GM11168 (cell line): ENCODE results near the gene GALNT13.

Experiments used
- in situ Hi-C: fragments of 300-500 bp; cut with MboI; formaldehyde crosslinking; loops from one replicate; pipeline ENCODE4 v1.12.0; 2022; ENCODE audit warnings: low sequenced_read_pairs; ENCODE audit not compliant: unreplicated experiment

GALNT13 gene

DNA sequence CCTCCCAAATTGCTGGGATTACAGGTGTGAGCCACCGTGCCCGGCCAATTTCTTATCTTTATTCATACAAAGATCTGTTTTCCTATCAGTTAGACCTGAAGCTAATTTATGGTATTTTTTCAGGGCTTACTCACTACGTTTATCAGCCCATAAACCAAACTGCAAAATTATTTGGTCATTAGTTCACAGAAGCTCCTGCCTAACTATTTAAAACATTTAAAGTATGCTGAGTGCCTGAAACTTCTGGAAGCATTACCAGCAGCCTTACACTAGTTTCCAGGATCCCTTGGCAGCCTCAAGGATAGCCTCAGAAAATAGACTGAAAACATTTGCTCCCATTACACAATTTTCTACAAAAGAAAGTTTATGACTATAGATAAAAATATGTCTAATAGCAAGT is 68.8 kb downstream of the GALNT13 start:
- in situ Hi-C loops: no loop called here

- in situ Hi-C loops: no loop called here
These were observed 73.1 kb downstream of the GALNT13 start for GRCh38 chr2:153944800-153945199.

DNA sequence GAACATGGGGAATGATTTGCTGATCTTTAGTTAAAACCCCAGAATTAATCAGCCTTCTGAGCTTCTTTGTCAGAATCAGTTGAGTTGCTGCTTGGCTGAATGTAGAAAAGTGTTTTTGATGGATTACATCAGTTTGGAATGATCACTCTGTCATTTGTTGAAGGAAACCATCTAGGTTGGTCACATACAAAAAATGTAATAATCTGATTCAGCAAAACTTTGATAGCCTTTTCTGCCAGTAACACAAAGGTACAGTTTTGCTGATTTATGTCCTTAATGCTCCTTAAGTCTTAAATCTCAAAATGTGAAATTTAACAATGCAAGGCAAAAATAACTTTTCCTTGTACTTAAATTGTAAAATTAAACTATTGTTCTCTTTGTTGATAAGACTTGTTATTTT is 74.3 kb downstream of the GALNT13 start:
- in situ Hi-C loops: no loop called here

GRCh38 chr2:153953761-153954160 is 82.0 kb downstream of the GALNT13 start:
- in situ Hi-C loops: no loop called here

DNA sequence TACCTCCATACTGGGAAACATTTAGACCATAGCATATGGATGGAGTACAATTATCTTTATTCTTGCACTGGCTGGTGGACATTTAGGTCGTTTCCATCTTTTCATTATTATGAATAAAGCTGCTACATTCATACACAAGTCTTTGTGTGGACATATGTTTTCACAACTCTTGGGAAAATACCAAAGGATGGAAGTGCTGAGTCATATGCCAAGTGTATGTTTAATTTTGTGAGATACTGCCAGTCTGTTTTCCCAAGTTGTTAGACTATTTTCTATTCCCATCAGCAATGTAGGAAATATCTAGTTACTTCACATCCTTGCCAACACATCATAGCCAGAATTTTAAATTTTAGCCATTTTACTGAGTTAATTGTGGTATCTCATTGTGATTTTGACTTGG is 91.5 kb downstream of the GALNT13 start:
- in situ Hi-C loops: no loop called here

DNA sequence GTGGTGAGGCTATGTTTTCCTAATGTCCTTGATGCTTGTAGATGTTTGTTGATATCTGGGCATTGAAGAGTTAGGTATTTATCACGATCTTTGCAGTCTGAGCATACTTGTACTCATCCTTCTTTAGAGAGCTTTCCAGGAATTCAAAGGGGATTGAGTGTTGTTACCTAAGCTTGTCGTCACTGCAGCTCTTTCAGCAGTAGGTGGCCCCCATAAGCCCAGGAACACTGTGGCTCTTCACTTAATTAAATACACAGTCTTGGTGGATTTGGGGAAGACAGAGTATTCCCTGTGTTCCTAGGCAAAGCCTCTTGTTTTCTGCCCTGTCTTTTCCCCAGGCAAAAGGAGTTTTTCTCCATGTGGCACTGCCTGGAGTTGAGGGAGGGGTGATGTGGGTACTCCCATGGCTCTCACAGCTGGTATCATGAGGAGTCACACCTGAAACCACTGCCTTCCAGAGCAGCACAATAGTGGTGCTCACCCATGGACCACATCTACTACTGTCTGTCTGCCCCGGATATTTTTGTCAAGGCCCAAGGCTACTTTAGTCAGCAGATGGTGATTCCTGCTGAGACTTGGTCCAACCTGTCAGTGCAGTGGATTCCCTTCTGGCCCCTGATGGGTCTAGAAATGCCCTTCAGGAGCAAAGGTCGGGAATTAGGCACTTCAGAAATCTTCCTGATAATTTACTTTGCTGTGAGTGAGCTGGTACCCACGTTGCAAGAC is 95.7 kb downstream of the GALNT13 start:
- in situ Hi-C loops: no loop called here

DNA sequence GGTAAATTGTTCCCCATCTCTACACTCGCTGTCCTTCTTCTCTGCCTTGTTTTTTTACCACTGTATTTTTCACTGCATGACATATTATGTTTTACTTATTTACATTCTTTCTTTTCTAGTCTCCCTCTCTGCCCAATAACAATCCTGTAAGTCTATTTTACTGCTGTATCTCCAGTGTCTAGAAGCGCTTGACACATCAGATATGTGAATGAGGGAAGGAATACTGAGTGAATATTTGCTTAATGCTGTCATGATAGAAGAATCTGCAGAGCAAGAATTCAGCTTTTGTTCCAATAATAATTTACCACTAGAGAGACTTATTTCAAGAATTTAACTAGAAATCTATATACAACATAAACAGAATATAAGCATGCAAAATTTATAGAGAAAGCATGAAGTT is 99.5 kb downstream of the GALNT13 start:
- in situ Hi-C loops: no loop called here

- in situ Hi-C loops: no loop called here
These were observed 100.1 kb downstream of the GALNT13 start for GRCh38 chr2:153971855-153972254.

- in situ Hi-C loops: no loop called here
These were observed 100.7 kb downstream of the GALNT13 start for GRCh38 chr2:153972412-153972811.

GRCh38 chr2:153986488-153987229 is 114.9 kb downstream of the GALNT13 start:
- in situ Hi-C loops: no loop called here

- in situ Hi-C loops: no loop called here
These were observed 119.0 kb downstream of the GALNT13 start for GRCh38 chr2:153990771-153991170.

- in situ Hi-C loops: no loop called here
These were observed 141.8 kb downstream of the GALNT13 start for GRCh38 chr2:154013514-154013913.

DNA sequence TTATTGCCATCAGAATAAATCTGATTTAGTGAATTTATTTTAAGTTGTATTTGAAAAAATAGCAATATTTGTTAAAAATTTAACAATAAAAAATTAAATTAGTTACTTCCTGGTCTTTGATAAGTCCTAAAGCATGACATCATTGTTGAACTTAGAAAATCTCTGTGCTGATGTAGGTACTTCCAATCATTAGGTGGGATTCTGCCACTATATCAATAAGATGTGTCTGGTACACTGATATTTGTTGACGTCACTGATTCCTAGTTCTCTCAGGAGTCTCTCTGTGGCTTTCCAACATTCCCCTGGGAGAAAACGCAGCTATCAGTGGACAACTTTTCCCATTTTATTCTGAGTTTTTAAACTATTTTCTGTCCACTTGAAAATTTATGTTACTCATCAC is 143.5 kb downstream of the GALNT13 start:
- in situ Hi-C loops: no loop called here

- in situ Hi-C loops: no loop called here
These were observed 157.8 kb downstream of the GALNT13 start for GRCh38 chr2:154029504-154029903.

DNA sequence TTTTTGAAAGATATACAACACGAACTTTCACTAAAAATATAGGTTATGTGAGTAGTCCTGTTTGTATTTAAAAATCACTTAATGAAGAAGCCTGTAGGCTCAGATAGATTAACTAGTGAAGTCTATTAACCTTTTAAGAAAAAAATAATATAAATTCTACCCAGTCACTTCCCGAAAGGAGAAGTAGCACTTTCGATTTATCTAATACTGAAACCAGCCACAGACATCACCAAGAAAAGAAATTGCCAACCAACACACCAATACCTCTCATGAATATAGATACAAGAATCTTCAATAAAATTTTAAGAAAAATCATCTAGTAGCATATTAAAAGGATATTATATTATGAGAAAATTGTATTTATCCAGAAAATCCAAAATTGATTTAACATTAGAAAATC is 160.5 kb downstream of the GALNT13 start:
- in situ Hi-C loops: no loop called here

DNA sequence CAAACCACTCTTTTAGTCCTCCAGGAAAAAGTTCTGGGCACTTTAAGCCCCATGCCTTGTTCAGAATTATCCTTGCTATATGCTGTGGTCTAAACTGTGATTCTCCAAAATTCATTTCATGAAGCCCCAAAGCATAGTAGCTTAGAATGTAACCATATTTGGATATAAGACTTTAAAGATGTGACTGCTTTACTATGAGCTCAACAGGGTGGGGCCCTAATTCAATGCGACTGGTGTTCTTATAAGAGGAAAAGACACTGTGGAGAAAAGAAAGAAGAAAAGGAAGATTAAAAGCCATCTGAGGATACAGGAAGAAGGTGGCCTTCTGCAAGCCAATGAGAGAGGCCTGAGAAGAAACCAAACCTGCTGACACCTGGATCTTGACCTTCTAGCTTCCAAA is 174.8 kb downstream of the GALNT13 start:
- in situ Hi-C loops: no loop called here

GRCh38 chr2:154048905-154049304 is 177.2 kb downstream of the GALNT13 start:
- in situ Hi-C loops: no loop called here

DNA sequence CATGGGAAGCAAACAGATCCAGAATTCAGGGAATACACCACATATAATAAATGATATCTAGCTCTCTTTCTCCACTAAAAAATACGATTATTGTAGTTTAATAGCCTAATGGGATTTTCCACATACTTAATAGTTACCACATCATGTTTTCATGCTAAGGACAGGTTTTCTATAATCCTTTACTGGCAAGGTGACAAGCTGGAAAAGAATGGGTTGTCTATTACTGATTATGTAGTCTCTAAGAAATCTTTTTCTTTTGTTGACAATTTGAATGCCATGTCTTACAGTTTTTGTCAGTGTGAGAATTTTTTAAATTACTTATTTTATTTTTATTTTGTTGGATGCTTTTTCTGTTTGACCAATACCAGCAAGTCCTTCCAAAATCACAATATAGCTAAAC is 177.8 kb downstream of the GALNT13 start:
- in situ Hi-C loops: no loop called here

- in situ Hi-C loops: no loop called here
These were observed 195.4 kb downstream of the GALNT13 start for GRCh38 chr2:154067124-154067523.

DNA sequence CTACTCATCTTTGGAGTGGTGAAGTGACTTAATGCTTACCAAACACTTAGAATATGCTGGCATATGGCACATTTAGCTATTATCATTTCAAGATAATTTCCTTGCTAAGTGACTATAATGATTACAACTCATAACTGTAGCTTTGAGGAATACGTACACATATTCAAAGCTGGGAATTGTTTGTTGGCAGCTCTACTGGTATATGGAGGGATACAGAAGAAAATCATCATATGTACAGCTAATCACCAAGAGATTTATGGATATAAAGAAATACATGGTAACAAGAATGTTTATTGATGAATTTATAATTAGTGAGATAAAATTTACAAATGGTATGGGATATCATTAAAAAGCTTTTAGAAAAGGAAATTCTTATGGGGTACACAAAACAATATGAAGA is 207.2 kb downstream of the GALNT13 start:
- in situ Hi-C loops: no loop called here

GRCh38 chr2:154092571-154092970 is 220.8 kb downstream of the GALNT13 start:
- in situ Hi-C loops: no loop called here

DNA sequence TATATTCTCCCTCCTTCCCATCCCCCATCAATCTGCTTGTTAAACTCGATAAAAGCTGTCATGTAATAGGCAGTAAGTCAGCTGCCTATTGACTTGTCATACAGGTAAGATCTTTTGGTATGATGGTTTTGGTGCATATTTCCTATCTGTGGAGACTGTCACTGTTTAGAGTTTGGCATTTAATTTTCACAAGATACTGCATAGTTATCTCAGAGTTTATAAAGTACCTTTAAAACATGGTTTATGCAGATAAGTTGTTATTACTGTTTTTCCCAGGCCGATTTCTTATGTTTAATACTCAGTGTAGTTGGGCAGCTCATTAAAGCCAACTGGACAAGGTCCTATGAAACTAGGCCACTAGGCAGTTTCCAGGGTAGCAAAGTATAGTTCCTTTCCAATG is 222.1 kb downstream of the GALNT13 start:
- in situ Hi-C loops: no loop called here
